IMR-90 (cell line): Measurements from ENCODE around the gene NT5C3A. TPM values are rescaled to one million over a fixed set of nuclear protein-coding genes. Genes with fewer than 3 reads are reported as not detected.

ENCODE experiments used
- ATAC-seq: fragments of 200-7000 bp; cut with Tn5 transposase; 2 replicates; pipeline ENCODE4 v1.9.1; 2020; ENCODE audit warnings: low read depth, mild to moderate bottlenecking, moderate library complexity
- BruUV-seq: library from RNA; stranded (reverse); fragments of 400-500 nt; replicated peaks from 2 replicates; lab custom pipeline; 2021; lab: Mats Ljungman, UMichigan
- CTCF ChIA-PET: fragments of 300-600 bp; formaldehyde crosslinking; extraction: SDS; loops from one replicate; lab custom pipeline; 2021; ENCODE audit warnings: antibody characterized with exemption; lab: Yijun Ruan, JAX
- POLR2A ChIA-PET: fragments of 300-600 bp; sonication (Branson Sonifier 250); formaldehyde crosslinking; loops from one replicate; lab custom pipeline; 2022; ENCODE audit warnings: antibody characterized with exemption; ENCODE audit not compliant: unreplicated experiment; lab: Charles Lee
- DNase-seq: peaks from one replicate; pipeline ENCODE4 v3.0.0; 2013
- H2AFZ ChIP-seq: replicated peaks from 2 replicates; pipeline ENCODE3; 2013; ENCODE audit warnings: low read length, mild to moderate bottlenecking; ENCODE audit not compliant: poor library complexity
- H2AK5ac ChIP-seq: 2 replicates; pipeline ENCODE4 v1.6.1; 2013; ENCODE audit warnings: low read depth, low read length, inconsistent platforms
- H2AK9ac ChIP-seq: replicated peaks from 2 replicates; pipeline ENCODE3; 2013; ENCODE audit warnings: mild to moderate bottlenecking, low read depth, low read length, moderate library complexity; ENCODE audit not compliant: poor library complexity
- H2BK120ac ChIP-seq: 2 replicates; pipeline ENCODE4 v1.6.1; 2013; ENCODE audit warnings: low read depth, low read length, inconsistent platforms
- H2BK15ac ChIP-seq: 3 replicates; pipeline ENCODE4 v1.6.1; 2013; ENCODE audit warnings: low read depth, low read length, inconsistent platforms
- H2BK20ac ChIP-seq: 2 replicates; pipeline ENCODE4 v1.6.1; 2013; ENCODE audit warnings: low read depth, mild to moderate bottlenecking, inconsistent platforms, low read length, moderate library complexity
- H2BK5ac ChIP-seq: 2 replicates; pipeline ENCODE4 v1.6.1; 2013; ENCODE audit warnings: mild to moderate bottlenecking, low read depth, low read length, inconsistent platforms; ENCODE audit not compliant: poor library complexity, severe bottlenecking
- H3K14ac ChIP-seq: replicated peaks from 2 replicates; pipeline ENCODE4 v1.6.1; 2013; ENCODE audit warnings: low read depth, low read length, inconsistent platforms
- H3K18ac ChIP-seq: 2 replicates; pipeline ENCODE4 v1.6.1; 2013; ENCODE audit warnings: low read depth, low read length, control low read depth
- H3K23ac ChIP-seq: 2 replicates; pipeline ENCODE4 v1.6.1; 2013; ENCODE audit warnings: low read depth, low read length, inconsistent platforms
- H3K27ac ChIP-seq: 2 replicates; pipeline ENCODE4 v1.5.1; 2013; ENCODE audit warnings: mild to moderate bottlenecking, control low read depth, low read length; ENCODE audit not compliant: insufficient read depth
- H3K27me3 ChIP-seq: 2 replicates; pipeline ENCODE4 v1.6.1; 2013; ENCODE audit warnings: low read length; ENCODE audit not compliant: control insufficient read depth, insufficient read depth
- H3K36me3 ChIP-seq: 2 replicates; pipeline ENCODE4 v1.6.1; 2013; ENCODE audit warnings: low read length, mixed read lengths; ENCODE audit not compliant: control insufficient read depth, insufficient read depth
- H3K4ac ChIP-seq: 2 replicates; pipeline ENCODE4 v1.6.1; 2013; ENCODE audit warnings: low read depth, low read length, inconsistent platforms
- H3K4me1 ChIP-seq: 2 replicates; pipeline ENCODE4 v1.6.1; 2013; ENCODE audit warnings: low read length, mixed read lengths; ENCODE audit not compliant: control insufficient read depth, insufficient read depth
- H3K4me2 ChIP-seq: 2 replicates; pipeline ENCODE4 v1.6.1; 2013; ENCODE audit warnings: low read depth, mild to moderate bottlenecking, control low read depth, low read length, moderate library complexity
- H3K4me3 ChIP-seq: 2 replicates; pipeline ENCODE4 v1.5.1; 2013; ENCODE audit warnings: low read depth, mild to moderate bottlenecking, control low read depth, low read length, moderate library complexity; ENCODE audit not compliant: insufficient read depth
- H3K56ac ChIP-seq: 2 replicates; pipeline ENCODE4 v1.6.1; 2013; ENCODE audit warnings: low read length, inconsistent platforms; ENCODE audit not compliant: insufficient read depth; ENCODE audit errors: extremely low read depth
- H3K79me1 ChIP-seq, 2 experiments: 2 replicates each; pipeline ENCODE4 v1.6.1; 2013; ENCODE audit warnings: low read length in 2 of 2, inconsistent platforms in 1 of 2, low read depth in 1 of 2
- H3K9ac ChIP-seq: 2 replicates; pipeline ENCODE4 v1.6.1; 2013; ENCODE audit warnings: low read depth, low read length, control low read depth
- H3K9me1 ChIP-seq: 2 replicates; pipeline ENCODE4 v1.6.1; 2013; ENCODE audit warnings: low read length, inconsistent platforms; ENCODE audit not compliant: insufficient read depth
- H3K9me3 ChIP-seq: 2 replicates; pipeline ENCODE4 v1.6.1; 2013; ENCODE audit warnings: low read length; ENCODE audit not compliant: control insufficient read depth, insufficient read depth
- H4K20me1 ChIP-seq: 2 replicates; pipeline ENCODE4 v1.6.1; 2013; ENCODE audit warnings: low read length, inconsistent platforms; ENCODE audit not compliant: insufficient read depth
- H4K5ac ChIP-seq: 2 replicates; pipeline ENCODE4 v1.6.1; 2013; ENCODE audit warnings: mild to moderate bottlenecking, low read depth, low read length, control low read depth
- H4K8ac ChIP-seq, 2 experiments: 2 replicates each; pipeline ENCODE4 v1.6.1; 2013; ENCODE audit warnings: low read depth in 2 of 2, low read length in 2 of 2, control low read depth in 1 of 2, inconsistent platforms in 1 of 2
- H4K91ac ChIP-seq: 2 replicates; pipeline ENCODE4 v1.6.1; 2013; ENCODE audit warnings: low read depth, low read length, inconsistent platforms; ENCODE audit not compliant: insufficient read depth
- BHLHE40 ChIP-seq: fragments of 150-350 bp; IDR thresholded peaks from 2 replicates; pipeline ENCODE4 v1.6.1; 2016; ENCODE audit warnings: mild to moderate bottlenecking, low read depth, low read length
- CEBPB ChIP-seq: IDR thresholded peaks from 2 replicates; pipeline ENCODE4 v1.6.1; 2012; ENCODE audit warnings: low read depth, low read length, improper control_type of control experiment
- CHD1 ChIP-seq: IDR thresholded peaks from 2 replicates; pipeline ENCODE4 v1.6.1; 2012; ENCODE audit warnings: low read depth, low read length, improper control_type of control experiment
- CTCF ChIP-seq: conservative IDR thresholded peaks from 2 replicates; pipeline ENCODE4 v1.5.1; 2012; ENCODE audit warnings: mild to moderate bottlenecking, low read depth, low read length, improper control_type of control experiment
- FOS ChIP-seq: fragments of 150-350 bp; IDR thresholded peaks from 2 replicates; pipeline ENCODE4 v1.6.1; 2016; ENCODE audit warnings: low read depth, low read length
- MAFK ChIP-seq: IDR thresholded peaks from 2 replicates; pipeline ENCODE4 v1.6.1; 2012; ENCODE audit warnings: low read depth, low read length, improper control_type of control experiment
- MAZ ChIP-seq: IDR thresholded peaks from 2 replicates; pipeline ENCODE4 v1.6.1; 2012; ENCODE audit warnings: low read depth, mild to moderate bottlenecking, low read length, improper control_type of control experiment, moderate library complexity, borderline replicate concordance
- MXI1 ChIP-seq: IDR thresholded peaks from 2 replicates; pipeline ENCODE4 v1.6.1; 2012; ENCODE audit warnings: low read depth, mild to moderate bottlenecking, low read length, moderate library complexity, borderline replicate concordance
- NFE2L2 ChIP-seq: fragments of 150-350 bp; IDR thresholded peaks from 2 replicates; pipeline ENCODE4 v1.6.1; 2016; ENCODE audit warnings: low read depth, mild to moderate bottlenecking, low read length
- POLR2A ChIP-seq: IDR thresholded peaks from 2 replicates; pipeline ENCODE4 v1.6.1; 2012; ENCODE audit warnings: mild to moderate bottlenecking, low read depth, low read length
- RAD21 ChIP-seq: IDR thresholded peaks from 2 replicates; pipeline ENCODE4 v1.6.1; 2012; ENCODE audit warnings: low read length, improper control_type of control experiment
- RCOR1 ChIP-seq: IDR thresholded peaks from 2 replicates; pipeline ENCODE4 v1.6.1; 2012; ENCODE audit warnings: mild to moderate bottlenecking, low read length, improper control_type of control experiment; ENCODE audit not compliant: insufficient replicate concordance
- RFX5 ChIP-seq: IDR thresholded peaks from 2 replicates; pipeline ENCODE4 v1.8.0; 2012; ENCODE audit warnings: low read depth, mild to moderate bottlenecking, low read length, moderate library complexity
- USF2 ChIP-seq: fragments of 150-350 bp; IDR thresholded peaks from 2 replicates; pipeline ENCODE4 v1.6.1; 2017; ENCODE audit warnings: mild to moderate bottlenecking, antibody characterized with exemption, low read length, low read depth
- WGBS, 2 experiments: methylation state at CpG; one replicate each; pipeline versions ENCODE4 v1.1.5 to v1.1.7; 2013; ENCODE audit warnings: missing lambda C conversion rate in 2 of 2; ENCODE audit not compliant: insufficient read length in 1 of 2; ENCODE audit errors: extremely low coverage in 2 of 2; 5-methylcytosine and 5-hydroxymethylcytosine counted together
- dilution Hi-C: fragments of 300-500 bp; cut with HindIII; formaldehyde crosslinking; loops from one replicate; pipeline ENCODE4 v1.14.3; 2018; ENCODE audit warnings: low sequenced_read_pairs; ENCODE audit not compliant: unreplicated experiment
- in situ Hi-C: fragments of 300-500 bp; cut with MboI; formaldehyde crosslinking; loops from 3 replicates; pipeline ENCODE4 v1.14.3; 2019; ENCODE audit warnings: low sequenced_read_pairs, inconsistent platforms, mixed read lengths
- intact Hi-C: fragments of 100-400 bp; cut with micrococcal nuclease; formaldehyde crosslinking; loops from 2 replicates; pipeline ENCODE4 v1.10.0; 2022
- polyA plus RNA-seq, 3 experiments: library from polyadenylated mRNA; depleted of rRNA; stranded (reverse); fragments of >200 nt; gene quantifications; 2 replicates each; pipeline ENCODE4 v1.2.3, GENCODE V29; 2012; ENCODE audit warnings: low replicate concordance in 1 of 3
- total RNA-seq: library from RNA; depleted of rRNA; stranded (reverse); fragments of >200 nt; gene quantifications from 2 replicates; pipeline ENCODE4 v1.2.3, GENCODE V29; 2012

The NT5C3A gene
- total and polyA plus RNA-seq, 2 of the 4 experiments (the other 2 are of a cell fraction), result 11.3 to 12.2 TPM

- Histone ChIP-seq H2BK20ac (no peak overlapping the region), H3K9me1 (no peaks in the 10 kb centered on the region), H2AK9ac (no peak overlapping the region), H3K4me2 (no peak overlapping the region), H3K23ac (no peak overlapping the region), H3K4me3 (no peak overlapping the region), H3K18ac (no peak overlapping the region), H3K4me1 (no peaks in the 10 kb centered on the region), H3K27me3 (no peaks in the 10 kb centered on the region), H3K36me3 (peaks cover 30% of the 10 kb centered on the region), H2BK15ac (no peak overlapping the region), H3K27ac (no peak overlapping the region), H3K9me3 (no peaks in the 10 kb centered on the region), H2BK120ac (no peak overlapping the region), H3K14ac (no peak overlapping the region), H3K79me1 (peaks cover 32 to 41% of the 10 kb centered on the region in 2 experiments), H4K5ac (no peak overlapping the region), H2AK5ac (no peak overlapping the region), H2AFZ (no peak overlapping the region), H3K9ac (no peak overlapping the region), H4K8ac (no peak overlapping the region), H3K56ac (no peak overlapping the region), H4K20me1 (peaks cover 3% of the 10 kb centered on the region; the same call in 1 of the 2 replicates), H2BK5ac (no peak overlapping the region), H4K91ac (no peak overlapping the region), H3K4ac (no peak overlapping the region)
- intact Hi-C loops, result no loop called here
- BruUV-seq, result no TSS peak
- dilution Hi-C loops, result no loop called here
- TF ChIP-seq RCOR1, result no peak
- no peak for TF ChIP-seq CHD1
- no peak for TF ChIP-seq USF2
- TF ChIP-seq FOS, result no peak
- TF ChIP-seq NFE2L2, result no peak
- TF ChIP-seq BHLHE40, result no peak
- TF ChIP-seq RFX5, result no peak
- no peak for TF ChIP-seq MAZ
- TF ChIP-seq CEBPB, result no peak
- TF ChIP-seq RAD21, result no peak
- TF ChIP-seq POLR2A, result no peak
- TF ChIP-seq MXI1, result no peak
- no peak for TF ChIP-seq CTCF
- TF ChIP-seq MAFK, result no peak
- ATAC-seq (no peak), DNase-seq (no peak)
- ChIA-PET CTCF (no interaction called here), POLR2A (no interaction called here)
- in situ Hi-C loops, result no loop called here
- WGBS, 2 experiments, result no CpG with 5 or more reads among the region's 3 CpGs
Observed at GRCh38 chr7:33101906-33102305, 39.3 kb upstream of the NT5C3A start.
